Measurements from ENCODE around the gene SLC9A9.

The SLC9A9 gene

DNA sequence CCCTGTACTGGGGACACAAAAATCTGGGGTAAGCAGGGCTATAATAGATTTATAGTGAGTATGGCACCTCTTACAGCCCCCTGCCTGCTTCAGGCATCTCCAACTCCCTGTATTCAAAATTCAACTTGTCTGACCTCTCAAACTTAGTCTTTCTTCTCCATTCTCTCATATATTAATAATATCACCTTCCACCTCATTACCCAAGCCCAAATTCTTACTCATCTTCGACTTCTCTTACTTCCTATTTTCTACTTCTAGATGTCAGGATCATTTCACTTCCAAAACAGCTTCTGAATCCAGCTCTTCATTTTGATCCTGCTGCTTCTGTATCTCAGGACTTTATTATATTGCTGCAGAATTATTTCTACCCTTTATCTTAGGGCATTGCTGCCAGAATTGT is 438.0 kb downstream of the SLC9A9 start:
- DNase-seq (ENCODE audit: low spot score) = no peak
- no peak for TF ChIP-seq CTCF (IDR thresholded peaks at IDR 0.05)
- H3K27ac ChIP-seq = no peak overlapping the region
- H3K4me3 ChIP-seq = no peak overlapping the region

DNA sequence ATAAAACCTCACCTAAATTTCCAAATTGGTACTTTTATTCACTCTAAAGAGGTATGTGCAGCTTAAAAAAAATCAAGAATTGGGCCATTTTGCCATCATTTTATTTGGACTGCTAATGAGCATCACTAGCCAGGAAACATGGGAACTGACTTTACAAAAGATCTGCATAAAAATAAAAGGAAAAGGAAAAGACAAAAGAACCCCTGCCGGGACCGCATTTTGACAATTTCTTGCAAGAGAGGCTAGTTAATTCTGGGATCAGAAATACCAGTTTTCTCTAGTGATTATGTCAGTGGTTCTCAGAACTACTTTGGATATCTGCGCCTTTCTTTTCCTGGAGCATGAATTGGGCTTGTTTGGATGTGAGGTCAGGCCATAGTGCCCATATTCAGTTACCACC is 439.5 kb downstream of the SLC9A9 start:
- Histone ChIP-seq H3K4me3 (no peak overlapping the region), H3K27ac (no peak overlapping the region)
- no peak for DNase-seq (ENCODE audit: low spot score)
- no peak for TF ChIP-seq CTCF (IDR thresholded peaks at IDR 0.05)

DNA sequence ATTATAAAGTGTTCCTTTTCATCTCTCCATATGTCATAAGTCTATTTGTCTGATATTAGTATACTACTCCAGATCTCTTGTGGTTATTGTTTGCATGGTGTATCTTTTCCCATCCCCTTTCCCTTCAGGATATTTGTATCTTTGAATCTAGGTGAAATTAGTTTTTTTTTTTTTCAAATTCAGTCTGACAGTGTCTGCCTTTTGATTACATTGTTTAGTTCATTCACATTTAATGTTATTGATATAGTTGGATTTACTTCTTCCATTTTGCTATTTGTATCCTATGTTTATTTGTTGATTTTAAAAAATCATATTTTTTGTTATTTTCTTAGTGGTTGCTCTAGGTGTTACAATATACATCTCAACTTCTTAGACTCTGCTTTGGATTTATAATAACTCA is 445.7 kb downstream of the SLC9A9 start:
- no peak for TF ChIP-seq CTCF (IDR thresholded peaks at IDR 0.05)
- H3K27ac ChIP-seq = no peak overlapping the region
- no peak overlapping the region for H3K4me3 ChIP-seq
- DNase-seq (ENCODE audit: low spot score) = no peak

DNA sequence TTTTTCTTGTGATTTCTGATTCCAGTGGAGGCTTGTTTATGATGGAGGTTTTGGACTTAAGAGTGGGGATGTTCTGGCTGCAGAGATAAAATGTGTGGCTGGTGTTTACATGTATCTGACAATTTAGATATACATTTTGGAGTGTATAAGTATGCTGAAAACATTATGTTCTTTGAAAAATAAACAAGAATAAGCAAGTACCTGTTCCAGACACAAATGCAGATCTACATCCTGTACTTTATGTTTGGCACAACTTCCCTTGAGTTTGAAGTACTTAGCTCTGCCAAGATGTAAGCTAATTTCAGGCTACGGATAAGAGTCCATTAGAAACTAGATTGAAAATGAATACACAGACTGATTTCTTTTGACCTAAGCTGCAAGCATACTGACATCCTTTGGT is 451.5 kb downstream of the SLC9A9 start:
- Histone ChIP-seq H3K27ac (no peak overlapping the region), H3K4me3 (no peak overlapping the region)
- TF ChIP-seq CTCF (IDR thresholded peaks at IDR 0.05) = no peak
- no peak for DNase-seq (ENCODE audit: low spot score)

DNA sequence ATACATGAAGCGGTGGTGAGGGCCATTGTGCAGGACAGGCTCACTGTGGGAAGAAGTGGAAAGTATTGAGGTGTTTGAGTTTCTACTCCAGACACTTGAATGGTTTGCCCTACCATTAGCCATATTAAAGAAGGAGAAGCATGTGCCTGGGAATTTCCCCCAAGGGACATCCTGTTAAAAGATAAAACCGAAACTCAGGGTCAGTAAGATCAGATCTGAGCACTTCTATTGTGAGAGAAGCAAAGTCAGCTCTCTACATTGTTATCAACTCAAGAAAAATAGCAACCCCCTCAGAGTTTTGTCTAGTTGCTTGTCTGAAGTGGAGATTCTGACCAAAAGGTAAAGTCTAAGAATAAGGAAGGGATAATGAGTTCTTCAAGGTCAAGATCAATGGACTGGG is 458.9 kb downstream of the SLC9A9 start:
- no peak overlapping the region for H3K4me3 ChIP-seq
- DNase-seq (ENCODE audit: low spot score) = no peak
- no peak for TF ChIP-seq CTCF (IDR thresholded peaks at IDR 0.05)
- H3K27ac ChIP-seq = no peak overlapping the region

- no peak for TF ChIP-seq CTCF (IDR thresholded peaks at IDR 0.05)
- H3K4me3 ChIP-seq = no peak overlapping the region
- no peak overlapping the region for H3K27ac ChIP-seq
- DNase-seq (ENCODE audit: low spot score) = no peak
These were observed 460.8 kb downstream of the SLC9A9 start for GRCh38 chr3:143387425-143387824.

GRCh38 chr3:143384076-143384475 is 464.2 kb downstream of the SLC9A9 start:
- Histone ChIP-seq H3K27ac (no peak overlapping the region), H3K4me3 (no peak overlapping the region)
- no peak for TF ChIP-seq CTCF (IDR thresholded peaks at IDR 0.05)
- no peak for DNase-seq (ENCODE audit: low spot score)

Measured in coronary artery (tissue), 2 donors.